ENCODE measurements around the gene PLEKHD1. TPM values are rescaled to one million over a fixed set of nuclear protein-coding genes. Genes with fewer than 3 reads are reported as not detected.

The PLEKHD1 gene
- total RNA-seq, 1 experiment from 2014 or later = 0.15 TPM

- CTCF ChIA-PET = no interaction called here
These were observed 14.9 kb downstream of the PLEKHD1 start for GRCh38 chr14:69499436-69499835.

GRCh38 chr14:69500096-69500495 lies 15.6 kb downstream of the PLEKHD1 start:
- Histone ChIP-seq H3K27ac (ENCODE audit: low read length) (no peak overlapping the region), H3K36me3 (ENCODE audit: low read depth, low read length) (no peaks in the 10 kb centered on the region), H2AFZ (ENCODE audit: low read length) (no peak overlapping the region), H3K9me3 (ENCODE audit: low read length) (no peaks in the 10 kb centered on the region), H3F3A (ENCODE audit: low read length, unreplicated experiment) (no peaks in the 10 kb centered on the region), H3K4me2 (ENCODE audit: low read length) (no peak overlapping the region), H3K9ac (ENCODE audit: low read length) (no peak overlapping the region), H3K9me2 (replicated peaks; ENCODE audit: low read length) (no peaks in the 10 kb centered on the region), H3K79me2 (ENCODE audit: low read length) (no peaks in the 10 kb centered on the region), H3K4me3 (ENCODE audit: low read length) (no peak overlapping the region), H3K4me1 (ENCODE audit: insufficient read depth, low read length) (no peaks in the 10 kb centered on the region), H3K27me3 (ENCODE audit: low read length) (no peaks in the 10 kb centered on the region), H4K20me1 (ENCODE audit: low read length) (no peaks in the 10 kb centered on the region)
- intact Hi-C loops (cut with micrococcal nuclease) = no loop called here
- ATAC-seq (no peak), DNase-seq (no peak)
- TF ChIP-seq EZH2phosphoT487 (IDR thresholded peaks at IDR 0.05; ENCODE audit: borderline replicate concordance, low read length) (no peak), EZH2 (IDR thresholded peaks at IDR 0.05; ENCODE audit: low read length, unreplicated experiment) (no peak), CTCF (conservative IDR thresholded peaks at IDR 0.05; ENCODE audit: low read depth, low read length) (no peak)
- BruUV-seq (replicated peaks) = no TSS peak
- CTCF ChIA-PET = no interaction called here
- POLR2A ChIA-PET (ENCODE audit: unreplicated experiment) = no interaction called here

More at GRCh38 chr14:69499436-69499835, 14.9 kb downstream of the PLEKHD1 start:
- intact Hi-C loops (cut with micrococcal nuclease) = no loop called here
- DNase-seq (no peak), ATAC-seq (no peak)
- no peak for TF ChIP-seq CTCF (conservative IDR thresholded peaks at IDR 0.05; ENCODE audit: low read depth, low read length)
- no peak overlapping the region for H2AFZ ChIP-seq (ENCODE audit: low read length)
- BruUV-seq (replicated peaks) = no TSS peak
- H3K4me3 ChIP-seq (ENCODE audit: low read length) = no peak overlapping the region
- no peak overlapping the region for H3K27ac ChIP-seq (ENCODE audit: low read length)
- no peaks in the 10 kb centered on the region for H3K4me1 ChIP-seq (ENCODE audit: insufficient read depth, low read length)
- H3K4me2 ChIP-seq (ENCODE audit: low read length) = no peak overlapping the region
- H3K9ac ChIP-seq (ENCODE audit: low read length) = no peak overlapping the region
- H3F3A ChIP-seq (ENCODE audit: low read length, unreplicated experiment) = no peaks in the 10 kb centered on the region
- no peaks in the 10 kb centered on the region for H3K79me2 ChIP-seq (ENCODE audit: low read length)
- H3K27me3 ChIP-seq (ENCODE audit: low read length) = no peaks in the 10 kb centered on the region
- POLR2A ChIA-PET (ENCODE audit: unreplicated experiment) = interaction anchor here (0.6 kb wide), 1 partner anchor 214 kb away, joined by 3 read pairs; no protein-coding TSS in a partner anchor
- no peaks in the 10 kb centered on the region for H4K20me1 ChIP-seq (ENCODE audit: low read length)
- H3K36me3 ChIP-seq (ENCODE audit: low read depth, low read length) = no peaks in the 10 kb centered on the region
- no peaks in the 10 kb centered on the region for H3K9me3 ChIP-seq (ENCODE audit: low read length)
- H3K9me2 ChIP-seq (replicated peaks; ENCODE audit: low read length) = no peaks in the 10 kb centered on the region

- no TSS peak for BruUV-seq (replicated peaks)
- H4K20me1 ChIP-seq (ENCODE audit: low read length) = no peaks in the 10 kb centered on the region
- no peaks in the 10 kb centered on the region for H3K4me1 ChIP-seq (ENCODE audit: insufficient read depth, low read length)
- H3K9me2 ChIP-seq (replicated peaks; ENCODE audit: low read length) = no peaks in the 10 kb centered on the region
- H3K4me3 ChIP-seq (ENCODE audit: low read length) = no peak overlapping the region
- ATAC-seq = no peak
- no peak overlapping the region for H3K9ac ChIP-seq (ENCODE audit: low read length)
- no peak overlapping the region for H3K27ac ChIP-seq (ENCODE audit: low read length)
- H3K79me2 ChIP-seq (ENCODE audit: low read length) = no peaks in the 10 kb centered on the region
- CTCF ChIA-PET = no interaction called here
- intact Hi-C loops (cut with micrococcal nuclease) = no loop called here
- DNase-seq = no peak
- H3K27me3 ChIP-seq (ENCODE audit: low read length) = no peaks in the 10 kb centered on the region
- H3K36me3 ChIP-seq (ENCODE audit: low read depth, low read length) = no peaks in the 10 kb centered on the region
- no peaks in the 10 kb centered on the region for H3K9me3 ChIP-seq (ENCODE audit: low read length)
- TF ChIP-seq CTCF (conservative IDR thresholded peaks at IDR 0.05; ENCODE audit: low read depth, low read length) (no peak), EZH2phosphoT487 (IDR thresholded peaks at IDR 0.05; ENCODE audit: borderline replicate concordance, low read length) (no peak), EZH2 (IDR thresholded peaks at IDR 0.05; ENCODE audit: low read length, unreplicated experiment) (no peak)
- POLR2A ChIA-PET (ENCODE audit: unreplicated experiment) = no interaction called here
- no peak overlapping the region for H3K4me2 ChIP-seq (ENCODE audit: low read length)
- no peaks in the 10 kb centered on the region for H3F3A ChIP-seq (ENCODE audit: low read length, unreplicated experiment)
- no peak overlapping the region for H2AFZ ChIP-seq (ENCODE audit: low read length)
These were observed 16.2 kb downstream of the PLEKHD1 start for GRCh38 chr14:69500736-69501135.

Measured in PC-3 (cell line).